Effector CD8-positive, alpha-beta T cell (primary cell): ENCODE results near the gene RHOXF2.

Source experiments
- DNase-seq: peaks from one replicate; lab custom pipeline; 2025; lab: John Stamatoyannopoulos, UW

RHOXF2 gene

GRCh38 chrX:120200851-120201250 lies 42.4 kb downstream of the RHOXF2 start:
- DNase-seq, result no peak

- no peak for DNase-seq
These were observed 47.7 kb downstream of the RHOXF2 start for GRCh38 chrX:120205816-120206753.

DNA sequence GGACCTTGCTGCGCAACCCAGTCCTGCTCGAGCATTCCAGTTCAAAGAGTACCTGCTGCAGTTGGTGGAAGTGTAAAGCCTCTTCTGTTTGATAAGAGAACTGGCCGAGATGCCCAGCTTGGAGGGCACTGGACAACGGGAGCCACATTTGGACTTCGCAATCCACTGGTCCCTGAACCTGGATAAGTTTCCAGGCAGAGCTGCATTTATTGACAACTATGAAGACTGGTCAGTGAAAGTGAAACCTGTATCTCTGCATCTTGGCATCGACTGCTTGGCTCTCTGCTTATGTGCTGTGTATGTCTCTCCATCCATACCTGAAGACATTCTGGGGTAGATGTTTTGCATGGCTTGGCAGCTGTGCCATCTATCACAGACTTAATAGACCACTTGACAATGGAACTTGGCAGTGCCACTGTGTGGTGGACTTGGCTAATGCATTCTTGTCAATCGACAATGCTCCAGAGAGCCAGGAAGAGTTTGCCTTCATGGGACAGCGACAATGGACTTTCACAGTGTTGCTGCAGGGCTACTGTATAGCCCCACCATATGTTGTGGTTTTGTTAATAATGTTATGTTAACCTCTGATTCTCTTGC lies 48.7 kb downstream of the RHOXF2 start:
- DNase-seq, result no peak

DNA sequence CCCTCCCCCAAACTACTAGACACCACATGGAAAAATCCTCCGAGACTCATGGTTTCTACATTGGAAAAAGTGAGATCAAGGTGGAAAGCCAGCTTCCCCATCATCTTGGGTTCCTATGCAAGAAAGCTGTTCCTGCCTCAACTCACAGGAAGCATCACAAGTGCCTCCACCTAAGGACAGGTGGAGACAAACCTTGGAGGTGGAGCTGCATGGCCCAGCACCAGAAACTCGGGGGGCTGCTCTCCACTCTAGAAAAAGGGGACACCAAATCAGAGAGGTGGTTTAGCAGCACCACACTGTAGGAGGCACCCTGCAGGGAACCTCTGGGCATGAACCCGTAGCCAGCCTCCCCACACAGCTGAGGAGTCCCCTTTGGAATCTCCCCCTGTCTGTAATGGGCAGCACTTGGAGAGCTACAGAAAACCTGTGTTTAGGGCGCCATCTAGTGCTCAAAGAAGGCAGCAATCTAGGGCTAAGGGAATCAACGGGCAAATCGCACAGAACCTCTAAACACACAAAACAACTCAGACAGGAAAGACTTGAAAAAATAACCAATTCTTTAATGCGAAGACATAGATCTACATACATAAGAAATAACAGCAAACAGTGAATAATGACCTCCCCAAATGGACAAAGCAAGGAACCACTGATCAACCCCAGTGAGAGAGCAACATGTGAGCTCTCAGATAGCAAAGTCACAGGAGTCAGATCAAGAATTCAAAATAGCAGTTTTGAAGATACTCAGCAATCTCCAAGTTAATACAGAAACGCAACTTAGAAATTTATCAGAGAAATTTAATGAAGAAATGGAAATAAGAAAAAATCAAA lies 55.2 kb downstream of the RHOXF2 start:
- DNase-seq, result peak; percentile 23
